ENCODE results near the gene CDC37. TPM values are rescaled to one million over a fixed set of nuclear protein-coding genes. Genes with fewer than 3 reads are reported as not detected.
A peak's percentile ranks its signal among the peaks of the same experiment; 100 is the strongest.

The CDC37 gene
- total RNA-seq, 1 donor from 2014 or later = 112 TPM

DNA sequence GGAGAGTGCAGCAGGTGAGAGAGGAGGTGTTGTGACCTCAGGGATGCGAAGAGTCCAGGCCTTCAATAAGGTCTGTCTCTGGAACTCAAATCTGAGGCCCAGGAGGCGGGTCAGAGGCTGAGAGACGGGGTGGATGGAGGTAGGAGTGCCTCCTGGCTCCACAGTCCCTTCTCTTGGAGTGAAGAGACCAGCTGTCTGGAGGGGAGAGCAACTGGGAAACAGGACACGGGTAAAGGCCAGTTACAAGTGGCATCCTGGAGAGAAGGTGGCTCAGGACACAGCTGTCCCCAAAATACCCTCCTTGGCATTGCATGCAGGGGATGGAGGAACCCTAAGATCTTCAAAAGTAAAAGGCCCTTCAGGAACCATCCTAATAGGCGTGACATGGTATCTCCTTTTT lies 36.2 kb upstream of the CDC37 start:
- no peak for DNase-seq (ENCODE audit: extremely low spot score in 2 of 2)
- TF ChIP-seq POLR2AphosphoS5 (IDR thresholded peaks at IDR 0.05; ENCODE audit: insufficient read depth in 1 of 2, low read depth in 1 of 2) = no peak
- TF ChIP-seq POLR2A (IDR thresholded peaks at IDR 0.05) = no peak
- no peak for TF ChIP-seq CTCF (IDR thresholded peaks at IDR 0.05)
- Histone ChIP-seq H3K4me1 (no peaks in the 10 kb centered on the region), H3K27me3 (no peaks in the 10 kb centered on the region), H3K9me3 (no peaks in the 10 kb centered on the region), H3K4me3 (no peak overlapping the region), H3K27ac (no peak overlapping the region), H3K36me3 (no peaks in the 10 kb centered on the region)
- intact Hi-C loops (cut with DNase I) = no loop called here

DNA sequence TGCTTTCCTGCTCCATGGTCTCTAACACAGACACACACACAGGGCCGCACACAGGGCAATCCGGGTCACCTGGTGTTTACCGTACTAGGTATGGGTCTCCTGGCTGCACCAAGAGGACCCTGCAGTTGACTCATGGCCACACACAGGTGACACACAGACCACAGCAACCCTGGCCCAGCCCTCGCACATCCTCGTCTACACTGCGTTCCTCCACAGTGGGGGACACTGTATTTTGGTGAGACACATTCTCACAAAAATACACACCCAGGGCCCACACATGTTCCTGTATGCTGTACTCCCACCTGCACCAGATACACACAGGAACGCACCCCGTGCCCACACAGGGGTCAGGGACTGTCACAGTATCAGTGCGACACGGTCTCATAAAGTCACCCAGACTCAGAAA lies 29.8 kb upstream of the CDC37 start:
- no peaks in the 10 kb centered on the region for H3K27me3 ChIP-seq
- intact Hi-C loops (cut with DNase I) = no loop called here
- peaks cover 27% of the 10 kb centered on the region for H3K4me1 ChIP-seq
- DNase-seq (ENCODE audit: extremely low spot score in 2 of 2) = no peak
- no peak overlapping the region for H3K27ac ChIP-seq
- no peaks in the 10 kb centered on the region for H3K9me3 ChIP-seq
- H3K4me3 ChIP-seq = no peak overlapping the region
- no peaks in the 10 kb centered on the region for H3K36me3 ChIP-seq
- TF ChIP-seq POLR2AphosphoS5 (IDR thresholded peaks at IDR 0.05; ENCODE audit: insufficient read depth in 1 of 2, low read depth in 1 of 2) (no peak), POLR2A (IDR thresholded peaks at IDR 0.05) (no peak), CTCF (IDR thresholded peaks at IDR 0.05) (no peak)

- no peaks in the 10 kb centered on the region for H3K27me3 ChIP-seq
- TF ChIP-seq CTCF (IDR thresholded peaks at IDR 0.05) (no peak), POLR2AphosphoS5 (IDR thresholded peaks at IDR 0.05; ENCODE audit: insufficient read depth in 1 of 2, low read depth in 1 of 2) (no peak), POLR2A (IDR thresholded peaks at IDR 0.05) (no peak)
- no peaks in the 10 kb centered on the region for H3K36me3 ChIP-seq
- H3K27ac ChIP-seq = peak overlapping the region; percentile 76
- peaks cover 27% of the 10 kb centered on the region for H3K4me1 ChIP-seq
- peak overlapping the region; percentile 61 to 66 for H3K4me3 ChIP-seq
- intact Hi-C loops (cut with DNase I) = no loop called here
- no peaks in the 10 kb centered on the region for H3K9me3 ChIP-seq
- DNase-seq (ENCODE audit: extremely low spot score in 2 of 2) = no peak
These were observed 29.4 kb upstream of the CDC37 start for GRCh38 chr19:10432736-10433130.

GRCh38 chr19:10431943-10432735 lies 28.8 kb upstream of the CDC37 start:
- Histone ChIP-seq H3K9me3 (no peaks in the 10 kb centered on the region), H3K27ac (peak overlapping the region; percentile 76), H3K4me3 (peak overlapping the region; percentile 61 to 66), H3K27me3 (no peaks in the 10 kb centered on the region), H3K4me1 (peaks cover 27% of the 10 kb centered on the region), H3K36me3 (no peaks in the 10 kb centered on the region)
- intact Hi-C loops (cut with DNase I) = no loop called here
- no peak for TF ChIP-seq CTCF (IDR thresholded peaks at IDR 0.05)
- TF ChIP-seq POLR2A (IDR thresholded peaks at IDR 0.05) = peak in 1 of 2 donors; percentile 19
- TF ChIP-seq POLR2AphosphoS5 (IDR thresholded peaks at IDR 0.05; ENCODE audit: insufficient read depth in 1 of 2, low read depth in 1 of 2) = peak in 1 of 2 donors; percentile 63
- DNase-seq (ENCODE audit: extremely low spot score in 2 of 2) = no peak

DNA sequence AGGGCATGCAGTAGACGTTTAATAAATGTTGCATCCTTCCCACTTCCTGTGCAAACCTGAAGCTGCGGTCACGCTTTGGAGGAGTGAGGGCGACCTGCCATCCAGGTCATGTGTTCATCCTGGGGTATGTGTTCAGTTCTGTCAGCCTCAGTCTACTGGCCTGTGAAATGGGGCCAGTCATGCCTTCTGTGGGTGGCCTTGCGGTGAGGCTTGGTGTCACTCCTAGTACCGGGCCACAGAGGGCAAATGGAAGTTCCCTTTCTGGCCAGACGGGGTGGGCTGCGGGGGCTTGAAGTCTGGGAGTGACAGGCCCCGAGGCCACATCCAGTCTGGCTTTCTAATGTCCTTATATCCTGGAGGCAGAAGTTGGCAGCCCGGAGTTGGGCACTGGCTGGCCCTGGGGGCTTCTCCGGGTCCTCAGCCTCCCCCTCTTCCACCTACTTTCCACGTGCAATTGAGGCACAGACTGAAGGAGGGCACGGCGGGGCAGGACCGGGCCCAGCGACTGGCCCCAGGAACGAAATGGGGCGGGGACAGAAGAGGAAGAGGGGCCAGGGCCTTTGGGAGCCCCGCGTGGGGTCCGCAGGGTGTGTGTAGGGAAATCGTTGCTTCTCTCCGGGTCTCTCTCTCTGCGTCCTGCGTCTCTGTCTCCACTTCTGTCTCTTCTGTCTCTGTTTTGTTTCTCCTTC lies 28.1 kb upstream of the CDC37 start:
- Histone ChIP-seq H3K4me3 (peak overlapping the region; percentile 61 to 66), H3K27ac (peak overlapping the region; percentile 76), H3K9me3 (no peaks in the 10 kb centered on the region), H3K27me3 (no peaks in the 10 kb centered on the region), H3K36me3 (no peaks in the 10 kb centered on the region), H3K4me1 (peaks cover 27% of the 10 kb centered on the region)
- no peak for DNase-seq (ENCODE audit: extremely low spot score in 2 of 2)
- TF ChIP-seq CTCF (IDR thresholded peaks at IDR 0.05) = no peak
- no peak for TF ChIP-seq POLR2A (IDR thresholded peaks at IDR 0.05)
- TF ChIP-seq POLR2AphosphoS5 (IDR thresholded peaks at IDR 0.05; ENCODE audit: insufficient read depth in 1 of 2, low read depth in 1 of 2) = no peak
- intact Hi-C loops (cut with DNase I) = no loop called here
